Measurements from ENCODE around the gene RCN2.

- TF ChIP-seq POLR2A (IDR thresholded peaks at IDR 0.05; ENCODE audit: low read depth, low read length) (no peak), POLR2AphosphoS5 (IDR thresholded peaks at IDR 0.05; ENCODE audit: low read depth, low read length) (no peak), TAF1 (IDR thresholded peaks at IDR 0.05; ENCODE audit: borderline replicate concordance, low read depth, low read length) (no peak)
These were observed 635 bp upstream of the RCN2 start for GRCh38 chr15:76930831-76931396.

Data from GM12892 (cell line).